Vagina (tissue), 2 donors: Measurements from ENCODE around the gene SYT13.

Source experiments
- POLR2A ChIP-seq, 2 donors: fragments of 450-650 bp; IDR thresholded peaks; one replicate each; pipeline ENCODE4 v1.6.1; 2017; ENCODE audit warnings: antibody characterized with exemption in 2 of 2, mild to moderate bottlenecking in 2 of 2, moderate library complexity in 2 of 2
- TF ChIP-seq, protein P1 (sequence below), 3 experiments: fragments of 450-650 bp in 2 of 3; fragments of 200-600 bp in 1 of 3; sonication (generic) in 1 of 3; IDR thresholded peaks; one replicate each; pipeline ENCODE4 v1.5.1; 2017 to 2019; ENCODE audit warnings: antibody characterized with exemption in 3 of 3, mild to moderate bottlenecking in 2 of 3, moderate library complexity in 2 of 3

DNA sequence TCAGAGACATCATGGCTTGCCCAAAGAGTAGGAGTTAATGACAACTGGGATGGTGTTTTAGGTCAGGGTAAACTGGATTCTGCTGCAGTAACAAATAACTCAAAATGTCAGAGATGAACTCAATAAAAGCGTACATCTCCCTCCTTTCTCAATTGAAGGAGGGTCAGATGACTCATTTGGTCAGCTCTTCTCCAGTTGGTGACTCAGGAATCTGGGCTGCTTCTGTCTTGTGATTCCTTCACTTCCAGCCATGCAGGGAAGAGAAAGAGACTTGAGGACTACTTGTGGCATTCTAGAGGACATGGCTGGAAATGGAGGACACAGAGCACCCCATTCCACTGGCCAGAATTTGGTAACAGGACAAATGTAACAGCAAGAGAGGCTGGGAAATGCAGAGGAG, 3.2 kb upstream of the SYT13 start:
- no peak for TF ChIP-seq POLR2A (IDR thresholded peaks at IDR 0.05)
- TF ChIP-seq, protein P1, sequence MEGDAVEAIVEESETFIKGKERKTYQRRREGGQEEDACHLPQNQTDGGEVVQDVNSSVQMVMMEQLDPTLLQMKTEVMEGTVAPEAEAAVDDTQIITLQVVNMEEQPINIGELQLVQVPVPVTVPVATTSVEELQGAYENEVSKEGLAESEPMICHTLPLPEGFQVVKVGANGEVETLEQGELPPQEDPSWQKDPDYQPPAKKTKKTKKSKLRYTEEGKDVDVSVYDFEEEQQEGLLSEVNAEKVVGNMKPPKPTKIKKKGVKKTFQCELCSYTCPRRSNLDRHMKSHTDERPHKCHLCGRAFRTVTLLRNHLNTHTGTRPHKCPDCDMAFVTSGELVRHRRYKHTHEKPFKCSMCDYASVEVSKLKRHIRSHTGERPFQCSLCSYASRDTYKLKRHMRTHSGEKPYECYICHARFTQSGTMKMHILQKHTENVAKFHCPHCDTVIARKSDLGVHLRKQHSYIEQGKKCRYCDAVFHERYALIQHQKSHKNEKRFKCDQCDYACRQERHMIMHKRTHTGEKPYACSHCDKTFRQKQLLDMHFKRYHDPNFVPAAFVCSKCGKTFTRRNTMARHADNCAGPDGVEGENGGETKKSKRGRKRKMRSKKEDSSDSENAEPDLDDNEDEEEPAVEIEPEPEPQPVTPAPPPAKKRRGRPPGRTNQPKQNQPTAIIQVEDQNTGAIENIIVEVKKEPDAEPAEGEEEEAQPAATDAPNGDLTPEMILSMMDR (IDR thresholded peaks at IDR 0.05) = no peak
